HepG2 (cell line): Measurements from ENCODE around the gene POLG2. TPM values are rescaled to one million over a fixed set of nuclear protein-coding genes. Genes with fewer than 3 reads are reported as not detected.
A peak's percentile ranks its signal among the peaks of the same experiment; 100 is the strongest.

Source experiments
- ATAC-seq: fragments of 200-7000 bp; cut with Tn5 transposase; 3 replicates; pipeline ENCODE4 v1.9.1; 2020; ENCODE audit warnings: mild to moderate bottlenecking, moderate library complexity
- BruUV-seq: library from RNA; stranded (reverse); fragments of 400-500 nt; replicated peaks from 2 replicates; lab custom pipeline; 2021; lab: Mats Ljungman, UMichigan
- CTCF ChIA-PET: fragments of 300-600 bp; formaldehyde crosslinking; extraction: SDS; loops from one replicate; lab custom pipeline; 2021; ENCODE audit warnings: low total read pairs, inconsistent platforms, low intra/inter-chr PET ratio; lab: Yijun Ruan, JAX
- POLR2A ChIA-PET: fragments of 350-600 bp; sonication (Branson Sonifier 250); formaldehyde crosslinking; loops from one replicate; lab custom pipeline; 2020; ENCODE audit warnings: antibody characterized with exemption, inconsistent platforms; lab: Yijun Ruan, JAX
- DNase-seq: peaks from one replicate; pipeline ENCODE4 v3.0.0-alpha.2; 2015; ENCODE audit warnings: low spot score
- FAIRE-seq: peaks from 3 replicates; lab custom pipeline; 2011; peaks lifted over from hg19 to GRCh38; lab: Jason Lieb, UNC
- H2AFZ ChIP-seq: one replicate; pipeline ENCODE4 v1.6.1; 2011; ENCODE audit warnings: low read length, inconsistent platforms
- H3K27ac ChIP-seq: fragments of 300-600 bp; 3 replicates; pipeline ENCODE4 v1.8.0; 2011; ENCODE audit warnings: mixed run types, mild to moderate bottlenecking, mixed read lengths, low read length, inconsistent platforms; ENCODE audit not compliant: insufficient read depth; ENCODE audit errors: extremely low read length
- H3K27me3 ChIP-seq, 2 experiments: fragments of 200-600 bp in 1 of 2; 2 replicates in 1 of 2; 3 replicates in 1 of 2; pipeline versions ENCODE4 v1.6.0 to v1.8.0; 2011; ENCODE audit warnings: low read length in 2 of 2, mild to moderate bottlenecking in 2 of 2, moderate library complexity in 2 of 2, inconsistent platforms in 1 of 2; ENCODE audit not compliant: insufficient read depth in 2 of 2, control insufficient read depth in 1 of 2
- H3K36me3 ChIP-seq, 2 experiments: fragments of 200-600 bp in 1 of 2; replicated peaks in 1 of 2; 2 replicates in 1 of 2; 3 replicates in 1 of 2; pipeline versions ENCODE4 v1.5.1 to v1.8.0; 2011; ENCODE audit warnings: low read length in 2 of 2, inconsistent platforms in 1 of 2; ENCODE audit not compliant: insufficient read depth in 2 of 2, control insufficient read depth in 1 of 2
- H3K4me1 ChIP-seq: 2 replicates; pipeline ENCODE4 v1.5.1; 2012; ENCODE audit warnings: low read length, inconsistent platforms; ENCODE audit not compliant: insufficient read depth
- H3K4me2 ChIP-seq: 2 replicates; pipeline ENCODE4 v1.6.0; 2011; ENCODE audit warnings: low read depth, low read length, inconsistent platforms
- H3K4me3 ChIP-seq, 3 experiments: fragments of 200-600 bp in 1 of 3; sonication (generic), shearing (Covaris generic) in 1 of 3; replicated peaks in 1 of 3; 2 replicates each; pipeline ENCODE4 v1.5.1; 2011 to 2016; ENCODE audit warnings: low read length in 3 of 3, inconsistent platforms in 2 of 3, low read depth in 2 of 3, mild to moderate bottlenecking in 2 of 3, control low read depth in 1 of 3, mixed read lengths in 1 of 3; ENCODE audit not compliant: insufficient read depth in 1 of 3
- H3K79me2 ChIP-seq: one replicate; pipeline ENCODE4 v1.6.1; 2011; ENCODE audit warnings: low read length, inconsistent platforms; ENCODE audit not compliant: insufficient read depth
- H3K9ac ChIP-seq: 2 replicates; pipeline ENCODE4 v1.6.0; 2011; ENCODE audit warnings: mild to moderate bottlenecking, low read depth, low read length, inconsistent platforms; ENCODE audit not compliant: insufficient read depth
- H3K9me3 ChIP-seq: 2 replicates; pipeline ENCODE4 v1.5.1; 2012; ENCODE audit warnings: mild to moderate bottlenecking, low read length
- H4K20me1 ChIP-seq: 2 replicates; pipeline ENCODE4 v1.6.0; 2011; ENCODE audit warnings: inconsistent platforms, mild to moderate bottlenecking, low read length, moderate library complexity; ENCODE audit not compliant: insufficient read depth
- MAFK ChIP-seq, 2 experiments: IDR thresholded peaks in 1 of 2; conservative IDR thresholded peaks in 1 of 2; 2 replicates each; pipeline ENCODE4 v1.6.1; 2011; ENCODE audit warnings: improper control_type of control experiment in 2 of 2, low read length in 2 of 2
- RBFOX2 ChIP-seq: fragments of 200-400 bp; formaldehyde crosslinking; IDR thresholded peaks from 2 replicates; pipeline ENCODE4 v1.6.1; 2017; ENCODE audit warnings: low read depth, mild to moderate bottlenecking, low read length
- TCF7 ChIP-seq: sonication (generic); IDR thresholded peaks from 2 replicates; pipeline ENCODE4 v1.6.1; 2016; ENCODE audit warnings: antibody characterized with exemption, low read depth
- ZBTB7B ChIP-seq: sonication (generic); formaldehyde crosslinking; IDR thresholded peaks from 2 replicates; pipeline ENCODE4 v1.4.0; 2020; ENCODE audit warnings: missing genetic modification reagents
- ZNF350 ChIP-seq: sonication (generic); formaldehyde crosslinking; IDR thresholded peaks from 2 replicates; pipeline ENCODE4 v1.4.0; 2020; ENCODE audit warnings: mild to moderate bottlenecking, low read depth, missing genetic modification reagents, borderline replicate concordance
- ZNF776 ChIP-seq: sonication (generic); formaldehyde crosslinking; IDR thresholded peaks from 2 replicates; pipeline ENCODE4 v1.4.0; 2020; ENCODE audit warnings: mild to moderate bottlenecking, missing genetic modification reagents
- WGBS: methylation state at CpG from one replicate; pipeline ENCODE4 v1.1.6; 2017; ENCODE audit warnings: low lambda C conversion rate; 5-methylcytosine and 5-hydroxymethylcytosine counted together
- in situ Hi-C: cut with HindIII; loops from 2 replicates; pipeline ENCODE4 v1.10.0; 2017; ENCODE audit warnings: low pct_unique_long_range_greater_than_20kb; ENCODE audit not compliant: extremely low pct_ligation_motif_present
- intact Hi-C: fragments of 100-400 bp; cut with micrococcal nuclease; formaldehyde crosslinking; loops from one replicate; pipeline ENCODE4 v1.10.0; 2022; ENCODE audit not compliant: unreplicated experiment
- polyA plus RNA-seq, 8 experiments: library from polyadenylated mRNA; depleted of rRNA in 3 of 8; stranded (reverse) in 7 of 8; unstranded in 1 of 8; fragments of >200 nt; fragmentation: Illumina TruSeq in 4 of 8; extraction: Trizol in 4 of 8; gene quantifications; 2 replicates each; pipeline versions ENCODE4 v1.2.1 to v1.2.3, GENCODE V29; 2011 to 2016; ENCODE audit warnings: low read depth in 4 of 8, missing spikeins in 1 of 8, mixed read lengths in 1 of 8; ENCODE audit not compliant: insufficient read depth in 1 of 8
- total RNA-seq, 5 experiments: library from RNA; depleted of rRNA; stranded (reverse); fragments of >200 nt; fragmentation: Illumina TruSeq; extraction: Trizol; gene quantifications; 2 replicates each; pipeline ENCODE4 v1.2.3, GENCODE V29; 2016; ENCODE audit warnings: low read depth in 1 of 5
- TF ChIP-seq, protein P1 (sequence below): sonication (generic); formaldehyde crosslinking; IDR thresholded peaks from 2 replicates; pipeline ENCODE4; 2020; ENCODE audit warnings: missing genetic modification reagents, mild to moderate bottlenecking, borderline replicate concordance
- TF ChIP-seq, protein P2 (sequence below): sonication (generic); formaldehyde crosslinking; IDR thresholded peaks from 2 replicates; pipeline ENCODE4 v1.4.0; 2020; ENCODE audit warnings: low read depth, mild to moderate bottlenecking, missing genetic modification reagents

The POLG2 gene
- total and polyA plus RNA-seq, 2 of the 13 experiments (the other 11 are each of a cell fraction or from before 2014, with no cell fraction given): 21.1 to 25.5 TPM

DNA sequence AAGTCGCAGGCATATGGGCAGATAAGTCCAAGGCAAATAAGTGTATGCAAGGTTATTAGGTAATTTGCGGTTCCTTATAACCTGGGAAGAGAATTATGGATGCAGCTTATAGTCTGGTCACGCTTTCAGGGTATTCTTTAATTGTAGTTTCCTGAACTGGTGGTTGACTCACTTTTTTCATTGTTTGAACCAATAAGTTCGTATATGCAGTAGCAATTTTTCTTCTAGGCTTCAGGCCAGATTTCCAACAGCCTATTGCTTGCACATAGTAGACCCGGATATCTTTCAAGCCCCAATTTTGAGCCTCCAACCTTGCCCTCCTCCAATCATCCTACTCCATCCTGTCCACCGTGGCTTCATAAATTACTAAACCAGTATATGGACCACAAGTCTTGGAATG lies 22.7 kb upstream of the POLG2 start:
- DNase-seq (no peak), ATAC-seq (no peak), FAIRE-seq (no peak)
- BruUV-seq: no TSS peak
- WGBS: 98% methylated on average over 6 of the region's 6 CpGs
- no peak overlapping the region for H2AFZ ChIP-seq
- intact Hi-C loops: loop anchor here (2.0 kb wide), 1 partner anchor 39 kb away; no protein-coding TSS in a partner anchor
- H3K4me1 ChIP-seq: no peaks in the 10 kb centered on the region
- TF ChIP-seq RBFOX2: peak; percentile 37; the same call in 1 of the 2 replicates
- TF ChIP-seq ZNF776 (CRISPR knock-in tag): no peak
- ChIA-PET POLR2A (interaction anchor here (1.2 to 1.7 kb wide), 2 partner anchors 9 to 13 kb away, joined by 4 to 5 read pairs; partner anchors contain the start of gene CEP95), CTCF (no interaction called here)
- no peaks in the 10 kb centered on the region for H3K27me3 ChIP-seq
- no peaks in the 10 kb centered on the region for H3K79me2 ChIP-seq
- no peak overlapping the region for H3K9ac ChIP-seq
- no peak overlapping the region for H3K4me2 ChIP-seq
- H3K9me3 ChIP-seq: no peaks in the 10 kb centered on the region
- H4K20me1 ChIP-seq: no peaks in the 10 kb centered on the region
- in situ Hi-C loops: no loop called here
- H3K36me3 ChIP-seq: peaks cover 35 to 88% of the 10 kb centered on the region in 2 experiments
- H3K27ac ChIP-seq: no peak overlapping the region
- no peak overlapping the region for H3K4me3 ChIP-seq

DNA sequence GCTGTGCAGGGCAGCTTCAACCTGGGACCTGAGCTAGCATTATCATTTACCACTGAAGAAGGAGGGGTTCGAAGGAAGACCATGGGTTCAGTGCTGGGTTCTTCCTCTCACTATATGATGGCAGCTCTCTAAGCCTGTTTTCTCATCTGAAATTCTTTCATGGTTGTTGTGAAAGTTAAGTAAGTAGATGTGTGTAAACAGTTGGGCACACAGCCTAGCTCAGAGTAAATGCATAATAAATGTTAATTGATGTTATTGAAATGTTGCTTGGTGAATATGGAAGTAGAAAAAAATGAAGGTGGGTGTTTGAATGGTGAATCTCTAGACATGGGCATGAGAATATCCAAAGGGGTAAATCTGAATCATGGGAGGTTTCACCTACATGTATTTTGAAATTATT lies 19.0 kb upstream of the POLG2 start:
- CTCF ChIA-PET: no interaction called here
- no TSS peak for BruUV-seq

More for the DNA sequence above, 19.0 kb upstream of the POLG2 start:
- no peaks in the 10 kb centered on the region for H4K20me1 ChIP-seq
- in situ Hi-C loops (no loop called here), intact Hi-C loops (no loop called here)
- H3K4me2 ChIP-seq: no peak overlapping the region
- POLR2A ChIA-PET: interaction anchor here (2.2 kb wide), 1 partner anchor 10 kb away, joined by 15 read pairs; the partner anchor contains the start of genes CEP95 and DDX5
- H3K4me1 ChIP-seq: no peaks in the 10 kb centered on the region
- H3K9ac ChIP-seq: no peak overlapping the region
- no peak overlapping the region for H2AFZ ChIP-seq
- WGBS: 100% methylated on average over 1 of the region's 1 CpG
- H3K9me3 ChIP-seq: no peaks in the 10 kb centered on the region
- H3K79me2 ChIP-seq: peaks cover 8% of the 10 kb centered on the region
- ATAC-seq (no peak), DNase-seq (no peak), FAIRE-seq (no peak)
- TF ChIP-seq TCF7 (no peak), ZNF350 (CRISPR knock-in tag) (no peak), ZBTB7B (CRISPR knock-in tag) (no peak), MAFK (conservative IDR thresholded peaks at IDR 0.05 in 1 of 2, IDR thresholded peaks at IDR 0.05 in 1 of 2; ENCODE audit: low read length in 2 of 2) (no peak)
- TF ChIP-seq, protein P1, sequence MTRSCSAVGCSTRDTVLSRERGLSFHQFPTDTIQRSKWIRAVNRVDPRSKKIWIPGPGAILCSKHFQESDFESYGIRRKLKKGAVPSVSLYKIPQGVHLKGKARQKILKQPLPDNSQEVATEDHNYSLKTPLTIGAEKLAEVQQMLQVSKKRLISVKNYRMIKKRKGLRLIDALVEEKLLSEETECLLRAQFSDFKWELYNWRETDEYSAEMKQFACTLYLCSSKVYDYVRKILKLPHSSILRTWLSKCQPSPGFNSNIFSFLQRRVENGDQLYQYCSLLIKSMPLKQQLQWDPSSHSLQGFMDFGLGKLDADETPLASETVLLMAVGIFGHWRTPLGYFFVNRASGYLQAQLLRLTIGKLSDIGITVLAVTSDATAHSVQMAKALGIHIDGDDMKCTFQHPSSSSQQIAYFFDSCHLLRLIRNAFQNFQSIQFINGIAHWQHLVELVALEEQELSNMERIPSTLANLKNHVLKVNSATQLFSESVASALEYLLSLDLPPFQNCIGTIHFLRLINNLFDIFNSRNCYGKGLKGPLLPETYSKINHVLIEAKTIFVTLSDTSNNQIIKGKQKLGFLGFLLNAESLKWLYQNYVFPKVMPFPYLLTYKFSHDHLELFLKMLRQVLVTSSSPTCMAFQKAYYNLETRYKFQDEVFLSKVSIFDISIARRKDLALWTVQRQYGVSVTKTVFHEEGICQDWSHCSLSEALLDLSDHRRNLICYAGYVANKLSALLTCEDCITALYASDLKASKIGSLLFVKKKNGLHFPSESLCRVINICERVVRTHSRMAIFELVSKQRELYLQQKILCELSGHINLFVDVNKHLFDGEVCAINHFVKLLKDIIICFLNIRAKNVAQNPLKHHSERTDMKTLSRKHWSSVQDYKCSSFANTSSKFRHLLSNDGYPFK (CRISPR knock-in tag): no peak
- TF ChIP-seq, protein P2, sequence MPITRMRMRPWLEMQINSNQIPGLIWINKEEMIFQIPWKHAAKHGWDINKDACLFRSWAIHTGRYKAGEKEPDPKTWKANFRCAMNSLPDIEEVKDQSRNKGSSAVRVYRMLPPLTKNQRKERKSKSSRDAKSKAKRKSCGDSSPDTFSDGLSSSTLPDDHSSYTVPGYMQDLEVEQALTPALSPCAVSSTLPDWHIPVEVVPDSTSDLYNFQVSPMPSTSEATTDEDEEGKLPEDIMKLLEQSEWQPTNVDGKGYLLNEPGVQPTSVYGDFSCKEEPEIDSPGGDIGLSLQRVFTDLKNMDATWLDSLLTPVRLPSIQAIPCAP (CRISPR knock-in tag): no peak
- no peaks in the 10 kb centered on the region for H3K27me3 ChIP-seq
- H3K27ac ChIP-seq: no peak overlapping the region
- H3K4me3 ChIP-seq: no peak overlapping the region
- peaks cover 23 to 88% of the 10 kb centered on the region in 2 experiments for H3K36me3 ChIP-seq
